AG08395 (cell line): ENCODE results near the gene KRT71.

Source experiments
- DNase-seq: peaks from one replicate; pipeline ENCODE4 v3.0.0; 2012; ENCODE audit warnings: mixed read lengths, low spot score

The KRT71 gene

DNA sequence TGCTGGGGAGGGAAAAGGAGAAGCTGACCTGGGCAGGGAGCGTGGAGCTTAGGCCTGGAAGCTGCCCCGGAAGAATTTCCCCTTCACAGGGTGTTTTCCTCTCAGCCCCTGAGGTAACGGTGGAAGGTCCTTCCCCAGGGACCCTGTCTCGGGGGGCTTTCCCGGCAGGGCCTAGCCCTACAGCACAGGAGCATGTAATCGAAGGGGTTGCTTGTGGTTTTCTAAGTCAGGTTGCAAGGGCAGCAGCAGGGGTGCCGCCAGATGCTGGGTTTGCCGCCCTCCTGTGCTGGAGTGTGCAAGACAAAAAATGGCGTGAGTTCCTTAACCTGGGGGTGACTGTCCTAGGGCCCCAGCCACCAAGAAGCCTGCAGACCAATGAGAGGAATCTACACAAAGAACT lies 22.3 kb upstream of the KRT71 start:
- no peak for DNase-seq

DNA sequence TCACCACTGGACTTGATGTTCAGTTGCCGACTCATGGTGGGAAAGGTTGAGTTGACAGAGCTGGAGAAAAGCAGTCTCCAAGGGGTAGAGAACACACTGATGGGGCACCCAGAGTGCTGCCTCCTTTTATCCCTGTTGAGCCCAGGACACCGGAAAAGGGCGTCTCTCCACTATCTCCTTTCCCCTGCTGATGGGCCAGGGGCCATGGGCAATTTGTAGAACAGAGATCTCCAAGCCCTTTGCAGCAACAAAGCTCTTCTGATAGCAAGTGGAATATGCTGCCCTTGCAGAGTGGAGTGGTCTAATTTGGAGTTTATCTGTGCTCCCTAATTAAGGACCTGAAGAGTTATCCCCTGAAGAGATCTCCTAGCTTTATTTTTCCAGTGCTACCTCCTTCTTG lies 20.8 kb upstream of the KRT71 start, which contains the start of gene KRT74:
Gene KRT74 (minus strand): TSS at position 101 of the 400 bp plus-strand sequence. CDS start 66 bp downstream, at position 35.
- DNase-seq, result no peak

GRCh38 chr12:52573306-52573705 lies 20.4 kb upstream of the KRT71 start:
- DNase-seq, result no peak

- DNase-seq, result no peak
Observed at GRCh38 chr12:52570511-52570910, 17.6 kb upstream of the KRT71 start.

- no peak for DNase-seq
Observed at GRCh38 chr12:52568111-52568510, 15.2 kb upstream of the KRT71 start.

DNA sequence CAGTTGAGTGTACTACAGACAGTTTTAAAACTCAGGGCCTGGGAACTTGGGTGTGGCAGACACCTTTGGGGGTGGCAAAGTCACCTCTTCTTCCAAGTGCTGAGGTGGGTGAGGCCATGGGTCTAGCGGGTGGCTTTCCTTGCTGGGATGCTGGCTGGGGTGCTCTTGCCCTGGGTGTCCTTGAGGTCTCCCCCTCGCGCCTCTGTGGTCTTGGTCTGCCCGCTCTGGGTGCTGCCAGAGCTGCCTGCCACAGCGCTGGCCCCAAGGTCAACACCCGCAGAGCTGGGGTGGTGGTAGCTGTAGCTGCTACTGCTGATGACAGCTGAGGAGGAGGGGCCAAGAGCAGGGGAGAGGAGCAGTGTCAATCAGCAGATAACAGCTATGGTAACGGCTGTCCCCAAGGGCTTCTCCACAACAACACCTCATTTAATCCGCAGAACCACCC lies 13.9 kb upstream of the KRT71 start:
- DNase-seq, result no peak

DNA sequence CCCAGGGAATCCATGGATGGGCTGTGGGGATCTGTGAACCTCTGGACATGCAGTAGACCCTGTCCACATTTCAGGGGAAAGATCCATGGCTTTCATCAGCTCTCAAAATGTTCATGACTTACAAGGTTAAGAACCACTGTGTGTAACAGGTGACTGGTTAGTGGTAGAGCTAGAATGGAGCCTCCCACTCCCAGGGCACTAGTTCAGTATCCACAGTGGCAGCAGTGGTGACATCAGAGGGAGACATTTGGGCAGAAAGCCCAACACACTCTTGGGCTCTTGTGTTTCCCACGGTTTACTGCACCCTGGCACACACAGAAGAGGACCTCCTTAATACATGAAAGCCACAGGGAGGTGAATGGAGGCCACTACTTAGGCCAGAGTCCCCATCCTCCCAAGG lies 11.6 kb upstream of the KRT71 start:
- no peak for DNase-seq

DNA sequence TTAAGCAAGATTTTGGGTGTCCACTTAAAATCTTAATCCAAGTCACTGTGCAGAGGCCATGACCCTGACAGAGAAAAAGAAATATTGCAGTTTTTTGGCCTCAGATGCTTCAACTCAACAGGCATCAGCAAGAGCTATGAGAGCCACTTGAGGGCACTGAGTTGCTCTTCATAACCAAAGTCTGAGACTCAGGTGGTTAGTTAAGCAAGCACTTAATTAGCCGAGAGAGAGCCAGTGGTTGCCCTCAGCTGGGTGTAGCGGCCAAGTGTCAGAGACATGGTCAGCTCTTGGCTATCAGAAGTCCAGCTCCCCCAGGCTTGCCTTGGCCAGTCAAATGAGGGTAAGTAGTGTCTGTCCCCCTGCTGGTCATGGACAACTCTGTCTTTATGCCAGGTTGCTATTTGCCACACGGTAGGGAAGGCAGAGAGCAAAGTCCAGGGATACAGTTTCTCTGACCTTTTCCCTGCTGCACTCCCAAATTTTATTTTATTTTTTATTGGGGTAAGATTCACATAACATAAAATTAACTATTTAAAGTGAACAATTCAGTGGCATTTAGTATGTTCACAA lies 9.0 kb upstream of the KRT71 start:
- DNase-seq, result no peak

DNA sequence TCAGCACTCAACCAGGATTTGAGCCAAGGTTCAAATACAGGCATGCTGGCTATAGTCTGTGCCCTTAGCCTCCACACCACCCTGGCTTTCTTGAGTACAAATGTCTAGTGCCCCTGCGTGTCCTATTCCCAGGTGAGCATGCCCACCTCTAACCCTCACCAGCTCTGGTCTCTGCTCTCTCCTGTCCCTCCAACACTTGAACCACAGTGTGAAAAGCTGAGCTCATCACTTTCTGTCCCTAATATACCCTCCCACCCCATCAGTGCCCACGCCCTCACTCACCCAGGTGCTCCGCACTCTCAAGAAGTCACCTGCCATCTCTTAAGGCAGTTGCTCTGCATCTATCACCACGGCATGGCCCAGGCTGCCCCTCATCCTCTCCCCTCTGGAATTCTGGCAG lies 7.0 kb upstream of the KRT71 start:
- DNase-seq, result no peak

GRCh38 chr12:52558781-52559445 lies 6.0 kb upstream of the KRT71 start:
- DNase-seq, result no peak

GRCh38 chr12:52557476-52557875 lies 4.5 kb upstream of the KRT71 start:
- DNase-seq, result no peak

DNA sequence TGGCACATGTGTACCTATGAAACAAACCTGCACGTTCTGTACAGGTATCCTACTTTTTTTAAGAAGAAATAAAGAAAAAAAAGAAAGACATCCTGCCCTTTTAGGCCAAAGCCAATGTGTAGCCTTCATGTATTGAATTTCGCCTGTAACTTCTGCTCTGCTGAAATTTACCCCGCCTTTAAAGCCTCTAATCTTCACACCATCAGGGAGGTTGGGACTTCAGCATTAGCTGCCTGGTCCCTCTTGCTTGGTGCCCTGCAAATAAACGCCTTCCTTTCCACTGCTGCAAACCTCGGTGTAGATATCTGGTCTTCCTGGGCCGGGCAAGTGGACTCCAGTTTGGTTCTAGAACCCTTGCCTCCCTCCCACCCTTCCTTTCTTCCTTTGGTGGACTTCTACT lies 2.6 kb upstream of the KRT71 start:
- no peak for DNase-seq

DNA sequence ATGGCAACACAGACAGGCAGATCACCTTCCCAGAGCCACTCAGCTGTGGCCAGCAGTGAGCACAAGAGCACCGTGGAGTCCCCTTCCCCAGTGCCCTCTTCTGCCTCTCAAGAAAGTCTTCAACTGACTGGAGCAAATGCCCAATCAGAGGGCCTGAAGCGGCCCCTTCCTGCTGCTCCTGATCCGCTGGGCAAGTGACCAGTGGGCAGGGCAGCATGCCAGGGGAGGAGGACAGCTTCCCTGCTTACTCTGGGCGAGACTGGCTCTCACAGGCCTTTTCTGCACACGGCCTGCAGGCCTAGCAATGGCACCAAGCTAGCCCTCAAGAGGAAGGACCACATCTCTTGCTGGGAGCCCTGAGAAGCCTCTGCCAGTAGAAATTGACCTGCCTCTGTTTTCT lies 890 bp downstream of the KRT71 start:
- no peak for DNase-seq

DNA sequence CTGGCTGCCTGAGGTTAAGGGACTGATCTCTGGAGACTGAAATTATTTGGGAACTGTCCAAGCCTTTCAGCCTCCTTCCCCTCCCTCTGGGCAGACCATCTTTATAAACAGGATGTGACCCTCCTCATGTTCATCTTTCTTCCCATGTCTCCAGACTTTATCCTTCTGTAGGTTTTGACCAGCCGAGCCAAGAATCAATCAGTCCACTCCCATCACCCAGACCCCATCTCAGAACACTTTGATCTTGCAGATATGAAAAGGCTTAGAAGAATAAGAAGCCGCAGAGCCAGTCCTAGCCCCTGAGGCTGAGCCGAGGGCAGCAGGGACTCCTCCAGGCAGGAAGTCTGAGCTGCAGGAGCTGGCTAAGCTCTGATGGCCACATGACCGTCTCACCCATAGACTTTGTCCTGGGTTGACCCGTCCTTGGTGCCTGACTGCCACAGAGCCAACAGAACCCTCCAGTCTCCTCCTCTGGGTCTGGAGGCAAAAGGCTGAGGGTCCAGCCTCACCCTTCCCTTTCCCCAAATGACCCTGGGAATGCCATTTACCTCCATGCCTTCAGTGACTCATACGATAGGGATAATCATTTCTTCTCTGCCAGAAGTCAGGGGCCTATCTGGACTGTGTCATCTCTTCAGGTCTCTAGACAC lies 1.6 kb downstream of the KRT71 start:
- no peak for DNase-seq

GRCh38 chr12:52546126-52546525 lies 6.8 kb downstream of the KRT71 start:
- no peak for DNase-seq

DNA sequence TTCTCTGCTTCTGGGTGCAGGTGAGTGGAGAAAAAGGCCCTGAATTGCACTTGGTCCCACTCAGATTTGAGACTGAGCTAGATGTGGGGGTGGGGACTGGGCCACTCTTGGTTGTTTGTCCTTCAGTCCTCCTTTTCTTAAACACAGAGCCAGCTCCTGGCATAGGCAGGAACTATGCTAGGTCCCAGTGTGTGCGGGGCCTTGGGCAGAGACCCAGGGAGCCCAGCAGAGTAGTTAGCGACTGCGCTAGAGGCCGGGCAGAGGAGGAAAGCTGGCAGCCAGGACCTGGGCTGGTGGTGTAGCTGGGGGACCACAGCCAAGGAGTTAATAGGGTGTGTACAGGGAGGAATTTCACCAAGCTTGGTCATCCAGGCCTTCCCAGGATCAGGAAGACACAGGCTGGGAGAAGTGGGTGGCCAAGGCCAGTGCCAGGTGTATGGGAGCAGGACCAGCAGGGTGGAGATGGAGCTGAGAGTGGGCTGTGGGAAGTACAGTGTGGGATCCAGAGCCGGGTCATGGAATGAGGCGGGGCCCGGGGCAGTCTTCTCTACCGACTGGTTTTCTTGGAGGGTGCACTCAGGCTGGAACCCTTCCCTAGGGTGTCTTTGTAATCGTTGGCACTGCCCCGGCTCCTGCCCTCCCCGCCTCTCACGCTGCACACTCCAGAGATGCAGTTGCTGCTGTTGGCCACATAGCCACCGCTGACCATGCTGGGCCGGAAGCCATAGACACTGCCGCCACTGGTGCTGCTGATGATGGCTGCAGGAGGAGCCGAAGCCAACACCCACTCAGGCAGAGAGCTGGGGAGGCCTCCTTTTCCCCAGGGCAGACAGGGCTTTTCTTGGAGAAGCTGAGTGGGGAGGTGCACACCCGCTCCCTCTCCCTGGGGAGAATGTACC lies 8.7 kb downstream of the KRT71 start:
- peak; percentile 51 for DNase-seq

DNA sequence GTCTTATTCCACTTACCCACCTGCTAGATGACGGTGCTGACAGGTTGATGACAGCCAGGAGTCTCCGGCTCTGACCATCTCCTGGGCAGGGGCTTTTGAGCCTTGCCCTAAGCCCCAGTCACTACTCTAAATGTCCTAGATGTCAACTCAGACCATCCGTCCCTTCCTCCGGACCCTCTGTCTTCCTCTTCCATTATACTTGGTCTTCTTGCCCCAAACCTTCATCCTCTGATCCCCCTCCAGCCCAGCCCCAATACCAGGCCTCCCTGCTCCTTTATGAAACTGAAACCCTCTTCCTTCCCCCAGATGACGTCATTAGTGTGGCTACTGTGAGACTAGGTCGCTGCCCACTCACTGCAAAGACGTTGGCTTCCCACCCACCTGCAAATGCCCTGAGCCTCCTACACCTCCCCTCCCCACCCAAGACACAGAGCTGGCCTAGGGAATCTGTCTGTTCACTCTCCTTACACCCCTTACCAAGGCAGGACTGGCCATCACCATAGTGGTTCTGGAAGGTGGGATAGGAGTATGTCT lies 10.1 kb downstream of the KRT71 start:
- no peak for DNase-seq

DNA sequence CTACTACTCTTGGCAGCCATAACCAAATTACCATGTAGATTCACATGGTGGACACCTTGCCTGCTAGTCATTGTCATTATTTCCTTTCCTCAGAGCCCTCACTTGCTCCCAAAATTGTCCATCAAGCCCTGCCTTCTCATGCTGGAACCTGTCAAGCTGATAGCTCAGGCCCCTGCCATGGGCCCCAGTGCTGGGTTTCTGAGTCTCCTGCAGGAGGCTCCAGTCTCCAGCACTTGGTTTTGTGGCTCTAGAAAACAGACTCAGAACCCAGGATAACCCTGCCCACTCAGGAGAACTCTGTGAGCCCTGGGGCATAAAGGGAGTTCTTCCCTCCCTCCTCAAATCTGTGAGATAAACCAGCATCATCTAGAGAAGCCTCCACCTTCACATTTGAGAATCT lies 10.8 kb downstream of the KRT71 start:
- DNase-seq, result no peak

DNA sequence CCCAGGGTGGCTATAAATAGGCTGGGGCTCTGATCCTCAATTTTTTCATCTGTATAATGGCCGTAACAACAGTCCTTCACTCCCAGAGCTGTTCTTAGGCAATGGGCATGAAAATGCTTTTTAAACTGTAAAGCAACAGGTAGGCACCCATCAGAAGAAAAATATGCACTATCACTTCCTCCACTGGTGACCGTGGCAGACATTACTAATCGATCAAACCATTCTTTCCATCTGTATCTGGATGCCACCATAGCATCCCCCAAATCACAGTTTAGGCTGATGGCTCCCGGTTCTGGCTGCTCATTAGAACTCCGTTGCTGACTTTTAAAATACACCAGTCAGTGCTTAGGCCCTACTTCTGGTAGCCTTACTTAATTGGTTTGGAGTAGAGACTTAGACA lies 11.2 kb downstream of the KRT71 start:
- no peak for DNase-seq

GRCh38 chr12:52540531-52540930 lies 12.4 kb downstream of the KRT71 start:
- DNase-seq, result no peak

DNA sequence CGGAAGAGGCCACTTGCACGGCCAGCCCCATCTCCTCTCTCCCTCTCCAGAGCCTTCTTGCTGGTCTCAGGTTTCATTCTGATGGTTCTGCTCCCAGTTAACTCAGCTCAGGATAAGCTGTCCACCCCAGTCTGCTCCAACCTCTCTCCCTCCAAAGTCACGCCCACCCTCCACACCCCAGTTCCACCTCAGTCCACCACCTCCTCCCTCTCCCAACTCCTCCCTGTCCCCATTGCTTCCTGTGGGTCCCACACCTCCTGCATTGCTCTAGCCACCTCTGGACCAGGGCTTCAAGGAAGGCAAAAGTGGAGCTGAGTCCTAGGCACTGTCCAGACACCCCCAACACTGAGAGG lies 13.1 kb downstream of the KRT71 start:
- no peak for DNase-seq

GRCh38 chr12:52539083-52539820 lies 13.7 kb downstream of the KRT71 start:
- DNase-seq, result peak; percentile 69
